Peyer's patch (tissue), 4 donors: ENCODE data around the gene ZMIZ1. TPM values are rescaled to one million over a fixed set of nuclear protein-coding genes. Genes with fewer than 3 reads are reported as not detected.

Experiments used
- DNase-seq, 3 donors: peaks; one replicate each; pipeline ENCODE4 v3.0.0-alpha.2; 2017 to 2019
- H3K27ac ChIP-seq, 4 donors: fragments of 200-600 bp; sonication (generic); one replicate each; pipeline ENCODE4 v1.5.1; 2016 to 2019
- H3K27me3 ChIP-seq, 2 donors: fragments of 200-600 bp; sonication (generic); one replicate each; pipeline ENCODE4 v1.5.1; 2019
- H3K36me3 ChIP-seq, 3 donors: fragments of 200-600 bp; sonication (generic); one replicate each; pipeline ENCODE4 v1.5.1; 2016 to 2019
- H3K4me1 ChIP-seq, 4 donors: fragments of 200-600 bp; sonication (generic); one replicate each; pipeline ENCODE4 v1.5.1; 2016 to 2019
- H3K4me3 ChIP-seq, 4 donors: fragments of 200-600 bp; sonication (generic); 1 replicate in 3 of 4; 2 replicates in 1 of 4; pipeline ENCODE4 v1.5.1; 2016 to 2019; ENCODE audit warnings: mild to moderate bottlenecking in 1 of 4
- H3K9me3 ChIP-seq, 4 donors: fragments of 200-600 bp; sonication (generic); one replicate each; pipeline ENCODE4 v1.5.1; 2016 to 2019; ENCODE audit warnings: mild to moderate bottlenecking in 1 of 4
- CTCF ChIP-seq, 6 experiments: fragments of 450-650 bp in 4 of 6; fragments of 200-600 bp in 2 of 6; sonication (generic) in 1 of 6; IDR thresholded peaks; one replicate each; pipeline ENCODE4 v1.5.1; 2017 to 2019; ENCODE audit warnings: antibody characterized with exemption in 6 of 6, mild to moderate bottlenecking in 3 of 6, moderate library complexity in 1 of 6
- POLR2A ChIP-seq, 2 donors: fragments of 450-650 bp; IDR thresholded peaks; one replicate each; pipeline ENCODE4 v1.5.1; 2017; ENCODE audit warnings: antibody characterized with exemption in 2 of 2, mild to moderate bottlenecking in 2 of 2, moderate library complexity in 2 of 2
- total RNA-seq, 4 donors: library from RNA; depleted of rRNA; stranded (reverse); fragments of >200 nt; gene quantifications; one replicate each; pipeline ENCODE4 v1.1.0, GENCODE V29; 2016

The ZMIZ1 gene
- total RNA-seq, 4 donors from 2014 or later, result 40.4 to 86.7 (median 73.2) TPM

DNA sequence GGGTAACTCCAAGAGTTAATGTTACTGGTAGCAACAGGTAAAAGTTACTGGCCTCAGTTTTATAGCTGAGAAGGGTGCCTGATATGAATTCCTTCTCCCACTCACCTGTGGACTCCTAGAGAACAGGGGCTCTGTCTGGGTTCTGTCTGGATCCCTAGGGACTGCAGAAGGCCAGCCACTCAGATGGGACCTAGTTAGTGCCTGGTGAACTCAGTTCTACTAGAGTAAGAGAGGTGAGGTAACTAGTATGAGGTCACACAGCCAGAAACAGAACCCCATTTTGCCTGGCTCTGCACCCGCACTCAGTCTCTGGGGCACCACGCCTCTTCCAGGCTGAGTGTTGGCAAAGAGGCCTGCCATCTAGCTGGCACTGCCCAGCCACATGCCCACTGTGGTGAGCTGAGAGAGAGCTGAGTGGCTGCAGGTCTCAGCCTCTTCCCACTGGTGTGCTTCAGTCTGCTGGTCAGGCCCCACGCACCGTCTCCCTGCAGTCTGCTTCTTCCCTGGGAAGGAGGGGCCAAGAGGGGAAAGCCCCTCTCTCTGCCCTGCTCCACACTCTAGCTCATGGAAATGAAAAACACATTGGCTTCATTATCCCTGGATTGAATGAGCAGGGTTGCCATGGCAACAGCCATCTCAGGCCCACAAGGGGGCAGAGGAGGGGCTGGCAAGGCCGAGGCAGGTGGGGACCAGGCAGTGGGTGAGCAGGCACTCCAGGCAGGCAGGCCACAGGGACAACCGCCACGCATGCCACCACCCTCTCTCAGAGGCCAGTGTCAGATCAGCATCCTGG, 110.6 kb downstream of the ZMIZ1 start:
- no peaks in the 10 kb centered on the region for H3K27me3 ChIP-seq
- peaks cover 0 to 86% (median 3%) of the 10 kb centered on the region in 4 donors for H3K4me1 ChIP-seq

GRCh38 chr10:79179957-79180309, 111.2 kb downstream of the ZMIZ1 start:
- peaks cover 0 to 92% (median 6%) of the 10 kb centered on the region in 4 donors for H3K4me1 ChIP-seq
- H3K4me3 ChIP-seq, result no peak overlapping the region
- H3K36me3 ChIP-seq, result peaks cover 0 to 21% (median 0%) of the 10 kb centered on the region in 3 donors
- TF ChIP-seq CTCF (IDR thresholded peaks at IDR 0.05) (no peak), POLR2A (IDR thresholded peaks at IDR 0.05) (no peak)
- H3K27me3 ChIP-seq, result no peaks in the 10 kb centered on the region
- no peak overlapping the region for H3K27ac ChIP-seq
- DNase-seq, result no peak
- no peaks in the 10 kb centered on the region for H3K9me3 ChIP-seq

More for the DNA sequence above, 110.6 kb downstream of the ZMIZ1 start:
- Histone ChIP-seq H3K4me3 (no peak overlapping the region), H3K36me3 (peaks cover 0 to 21% (median 0%) of the 10 kb centered on the region in 3 donors), H3K9me3 (no peaks in the 10 kb centered on the region), H3K27ac (peak overlapping the region in 1 of 4 donors; percentile 3)
- DNase-seq, result no peak
- TF ChIP-seq POLR2A (IDR thresholded peaks at IDR 0.05) (no peak), CTCF (IDR thresholded peaks at IDR 0.05) (no peak)

DNA sequence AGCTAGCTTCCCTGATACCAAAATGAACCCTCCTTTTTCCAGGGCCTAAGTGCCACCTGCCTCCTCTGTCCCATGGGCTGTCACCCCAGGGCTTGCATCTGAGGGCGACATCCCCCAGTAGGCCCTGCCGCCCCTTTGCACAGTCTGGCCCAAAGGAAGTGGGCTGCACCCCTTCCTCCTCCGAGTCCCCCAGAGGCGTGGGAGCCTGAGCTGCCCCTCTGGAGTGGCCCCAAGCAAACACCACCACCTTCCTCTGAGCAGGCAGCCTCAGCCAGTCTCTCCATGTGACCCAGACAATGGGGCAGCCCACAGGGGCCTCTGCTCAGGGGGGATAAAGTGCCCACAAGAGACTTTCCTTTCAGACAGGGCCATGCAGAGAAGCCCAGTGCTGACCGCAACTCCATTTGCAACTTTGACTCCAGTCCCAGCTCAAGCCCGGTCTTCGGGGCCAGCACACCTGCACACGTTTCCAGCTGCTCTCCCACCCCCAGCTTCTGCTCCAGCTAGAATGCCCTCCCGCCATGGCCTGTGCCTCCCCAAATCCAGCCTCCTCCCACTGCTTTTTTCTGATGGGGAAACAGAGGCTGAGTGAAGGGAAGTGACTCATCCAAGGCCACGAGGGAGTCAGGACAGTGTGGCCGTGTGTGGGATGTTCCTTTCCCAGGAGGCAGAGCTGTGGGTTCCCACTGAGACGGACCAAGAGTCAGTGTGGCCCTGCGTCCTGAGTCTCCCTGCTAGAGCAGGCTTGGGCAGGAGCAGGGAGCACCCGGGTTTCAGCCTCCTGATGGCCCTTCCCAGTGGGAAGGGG, 111.9 kb downstream of the ZMIZ1 start:
- Histone ChIP-seq H3K27me3 (no peaks in the 10 kb centered on the region), H3K9me3 (no peaks in the 10 kb centered on the region), H3K27ac (peak overlapping the region in 2 of 4 donors; percentile 47 to 78), H3K4me3 (no peak overlapping the region), H3K4me1 (peaks cover 0 to 98% (median 6%) of the 10 kb centered on the region in 4 donors), H3K36me3 (peaks cover 0 to 21% (median 0%) of the 10 kb centered on the region in 3 donors)
- no peak for DNase-seq
- TF ChIP-seq POLR2A (IDR thresholded peaks at IDR 0.05) (no peak), CTCF (IDR thresholded peaks at IDR 0.05) (no peak)

DNA sequence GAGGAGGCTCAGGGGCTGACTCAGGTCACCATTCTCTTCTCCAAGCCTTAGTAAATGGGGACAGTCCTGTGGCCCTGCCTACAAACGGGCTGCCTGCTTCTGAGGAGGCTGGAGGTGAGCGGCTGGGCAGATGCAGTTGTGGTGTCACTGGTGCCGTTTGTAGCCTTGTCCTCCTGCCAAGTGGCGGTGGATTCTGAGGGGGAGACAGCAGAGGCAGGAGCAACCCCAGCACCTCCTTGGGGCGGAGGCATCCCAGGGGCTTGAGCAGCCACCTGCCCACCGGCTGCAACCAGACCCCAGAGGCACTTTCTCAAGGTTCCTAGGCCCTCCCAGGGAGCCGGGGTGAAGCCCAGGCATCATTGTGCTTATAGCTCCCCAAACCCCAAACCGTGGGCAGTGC, 112.5 kb downstream of the ZMIZ1 start:
- Histone ChIP-seq H3K27ac (peak overlapping the region in 2 of 4 donors; percentile 47 to 78), H3K27me3 (no peaks in the 10 kb centered on the region), H3K4me3 (no peak overlapping the region), H3K4me1 (peaks cover 0 to 98% (median 8%) of the 10 kb centered on the region in 4 donors), H3K36me3 (peaks cover 0 to 16% (median 0%) of the 10 kb centered on the region in 3 donors), H3K9me3 (no peaks in the 10 kb centered on the region)
- no peak for DNase-seq
- TF ChIP-seq POLR2A (IDR thresholded peaks at IDR 0.05) (no peak), CTCF (IDR thresholded peaks at IDR 0.05) (no peak)

GRCh38 chr10:79181698-79182521, 113.1 kb downstream of the ZMIZ1 start:
- Histone ChIP-seq H3K4me1 (peaks cover 0 to 98% (median 8%) of the 10 kb centered on the region in 4 donors), H3K9me3 (no peaks in the 10 kb centered on the region), H3K36me3 (peaks cover 0 to 14% (median 0%) of the 10 kb centered on the region in 3 donors), H3K27me3 (no peaks in the 10 kb centered on the region), H3K27ac (peak overlapping the region in 2 of 4 donors; percentile 72 to 78), H3K4me3 (no peak overlapping the region)
- no peak for DNase-seq
- TF ChIP-seq POLR2A (IDR thresholded peaks at IDR 0.05) (no peak), CTCF (IDR thresholded peaks at IDR 0.05) (no peak)
